ENCODE data around the gene VPS39.

DNA sequence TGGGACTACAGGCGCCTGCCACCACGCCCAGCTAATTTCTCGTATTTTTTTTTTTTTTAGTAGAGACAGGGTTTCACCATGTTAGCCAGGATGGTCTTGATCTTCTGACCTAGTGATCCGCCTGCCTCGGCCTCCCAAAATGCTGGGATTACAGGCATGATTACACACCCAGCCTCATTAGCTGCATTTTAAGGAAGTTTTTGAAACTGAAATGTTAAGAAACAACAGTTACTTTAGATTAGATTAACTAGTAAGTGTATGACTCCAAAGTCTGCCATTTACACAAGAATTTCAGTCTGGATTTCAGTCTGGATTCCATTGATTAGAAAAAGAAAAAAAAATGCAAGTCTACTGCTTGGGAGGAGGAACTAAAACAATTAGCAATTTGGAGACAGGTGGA lies 24.5 kb upstream of the VPS39 start:
- TF ChIP-seq, protein P1, sequence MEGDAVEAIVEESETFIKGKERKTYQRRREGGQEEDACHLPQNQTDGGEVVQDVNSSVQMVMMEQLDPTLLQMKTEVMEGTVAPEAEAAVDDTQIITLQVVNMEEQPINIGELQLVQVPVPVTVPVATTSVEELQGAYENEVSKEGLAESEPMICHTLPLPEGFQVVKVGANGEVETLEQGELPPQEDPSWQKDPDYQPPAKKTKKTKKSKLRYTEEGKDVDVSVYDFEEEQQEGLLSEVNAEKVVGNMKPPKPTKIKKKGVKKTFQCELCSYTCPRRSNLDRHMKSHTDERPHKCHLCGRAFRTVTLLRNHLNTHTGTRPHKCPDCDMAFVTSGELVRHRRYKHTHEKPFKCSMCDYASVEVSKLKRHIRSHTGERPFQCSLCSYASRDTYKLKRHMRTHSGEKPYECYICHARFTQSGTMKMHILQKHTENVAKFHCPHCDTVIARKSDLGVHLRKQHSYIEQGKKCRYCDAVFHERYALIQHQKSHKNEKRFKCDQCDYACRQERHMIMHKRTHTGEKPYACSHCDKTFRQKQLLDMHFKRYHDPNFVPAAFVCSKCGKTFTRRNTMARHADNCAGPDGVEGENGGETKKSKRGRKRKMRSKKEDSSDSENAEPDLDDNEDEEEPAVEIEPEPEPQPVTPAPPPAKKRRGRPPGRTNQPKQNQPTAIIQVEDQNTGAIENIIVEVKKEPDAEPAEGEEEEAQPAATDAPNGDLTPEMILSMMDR (IDR thresholded peaks at IDR 0.05; ENCODE audit: insufficient read depth, low read length), result no peak
- TF ChIP-seq POLR2AphosphoS5 (IDR thresholded peaks at IDR 0.05; ENCODE audit: low read depth) (no peak), GABPA (IDR thresholded peaks at IDR 0.05; ENCODE audit: low read depth) (no peak), SPI1 (IDR thresholded peaks at IDR 0.05; ENCODE audit: borderline replicate concordance, low read depth) (no peak)
- TF ChIP-seq, protein P2, sequence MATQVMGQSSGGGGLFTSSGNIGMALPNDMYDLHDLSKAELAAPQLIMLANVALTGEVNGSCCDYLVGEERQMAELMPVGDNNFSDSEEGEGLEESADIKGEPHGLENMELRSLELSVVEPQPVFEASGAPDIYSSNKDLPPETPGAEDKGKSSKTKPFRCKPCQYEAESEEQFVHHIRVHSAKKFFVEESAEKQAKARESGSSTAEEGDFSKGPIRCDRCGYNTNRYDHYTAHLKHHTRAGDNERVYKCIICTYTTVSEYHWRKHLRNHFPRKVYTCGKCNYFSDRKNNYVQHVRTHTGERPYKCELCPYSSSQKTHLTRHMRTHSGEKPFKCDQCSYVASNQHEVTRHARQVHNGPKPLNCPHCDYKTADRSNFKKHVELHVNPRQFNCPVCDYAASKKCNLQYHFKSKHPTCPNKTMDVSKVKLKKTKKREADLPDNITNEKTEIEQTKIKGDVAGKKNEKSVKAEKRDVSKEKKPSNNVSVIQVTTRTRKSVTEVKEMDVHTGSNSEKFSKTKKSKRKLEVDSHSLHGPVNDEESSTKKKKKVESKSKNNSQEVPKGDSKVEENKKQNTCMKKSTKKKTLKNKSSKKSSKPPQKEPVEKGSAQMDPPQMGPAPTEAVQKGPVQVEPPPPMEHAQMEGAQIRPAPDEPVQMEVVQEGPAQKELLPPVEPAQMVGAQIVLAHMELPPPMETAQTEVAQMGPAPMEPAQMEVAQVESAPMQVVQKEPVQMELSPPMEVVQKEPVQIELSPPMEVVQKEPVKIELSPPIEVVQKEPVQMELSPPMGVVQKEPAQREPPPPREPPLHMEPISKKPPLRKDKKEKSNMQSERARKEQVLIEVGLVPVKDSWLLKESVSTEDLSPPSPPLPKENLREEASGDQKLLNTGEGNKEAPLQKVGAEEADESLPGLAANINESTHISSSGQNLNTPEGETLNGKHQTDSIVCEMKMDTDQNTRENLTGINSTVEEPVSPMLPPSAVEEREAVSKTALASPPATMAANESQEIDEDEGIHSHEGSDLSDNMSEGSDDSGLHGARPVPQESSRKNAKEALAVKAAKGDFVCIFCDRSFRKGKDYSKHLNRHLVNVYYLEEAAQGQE (IDR thresholded peaks at IDR 0.05; ENCODE audit: insufficient replicate concordance, low read depth), result no peak

Data from HL-60 (cell line).